ENCODE results near the gene POLR2L.

POLR2L gene

GRCh38 chr11:853682-854448 lies 11.5 kb upstream of the POLR2L start:
- DNase-seq, result no peak

DNA sequence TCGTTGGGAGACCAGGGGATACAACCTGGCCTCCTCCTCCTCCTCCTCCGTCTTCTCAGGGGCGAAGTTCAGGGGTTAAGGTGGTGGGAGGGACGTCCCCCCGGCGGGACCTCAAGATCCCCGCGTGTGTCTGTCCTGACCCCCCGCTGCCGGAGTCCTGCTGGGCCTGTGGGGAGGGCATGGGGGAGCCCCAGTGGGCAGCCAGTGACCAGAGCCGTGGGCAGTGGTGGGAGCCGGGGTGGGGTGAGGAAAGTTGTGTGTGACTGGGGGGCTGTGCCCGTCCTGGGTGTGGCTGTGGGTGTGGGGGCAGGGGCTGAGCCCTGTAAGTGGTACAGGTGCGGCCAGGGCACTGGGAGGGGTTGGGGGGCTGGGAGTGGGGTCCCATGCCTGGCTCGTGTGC lies 10.4 kb upstream of the POLR2L start:
- no peak for DNase-seq

- DNase-seq, result no peak
These were observed 8.7 kb upstream of the POLR2L start for GRCh38 chr11:850775-851763.

DNA sequence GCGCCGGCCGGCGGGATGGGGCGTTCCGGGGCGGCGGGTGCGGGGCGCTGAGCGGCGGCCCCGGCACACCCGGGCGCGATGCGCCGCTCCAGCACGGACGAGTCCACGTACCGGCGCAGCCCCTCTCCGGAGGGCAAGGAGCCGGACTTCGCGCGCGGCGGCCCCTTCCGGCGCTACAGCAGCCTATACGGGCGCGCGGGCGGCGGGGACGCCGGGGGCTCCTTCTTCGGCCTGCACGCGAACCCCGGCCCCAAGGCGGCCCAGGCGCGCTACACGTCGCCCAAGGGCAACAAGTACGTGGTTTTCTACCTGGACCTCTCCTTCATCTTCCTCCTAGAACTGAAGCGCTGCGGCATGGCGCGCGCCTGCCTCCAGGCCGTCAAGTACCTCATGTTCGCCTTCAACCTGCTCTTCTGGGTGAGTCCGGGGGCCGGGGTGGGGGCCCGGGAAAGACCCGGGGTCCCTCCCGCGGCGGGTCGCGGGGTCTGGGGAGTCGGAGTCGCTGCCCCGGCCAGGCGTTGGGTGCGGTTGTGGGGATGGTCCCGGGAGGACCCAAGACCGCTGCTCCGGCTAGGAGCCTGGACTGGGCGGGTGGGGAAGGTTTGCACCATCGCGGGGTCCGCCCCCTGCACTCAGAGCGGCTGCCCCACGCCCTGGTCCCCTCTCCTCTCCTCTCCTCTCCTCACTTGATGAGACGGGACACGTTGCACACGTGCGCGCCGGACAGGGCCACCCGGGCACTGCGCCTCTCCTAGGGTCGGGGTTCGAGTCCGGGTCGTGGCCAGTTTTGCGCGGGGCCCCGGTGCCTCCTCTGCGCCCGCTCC lies 7.8 kb upstream of the POLR2L start:
- DNase-seq, result no peak

GRCh38 chr11:849104-849824 lies 6.9 kb upstream of the POLR2L start:
- peak; percentile 51 for DNase-seq

GRCh38 chr11:848380-848931 lies 6.1 kb upstream of the POLR2L start:
- peak; percentile 74 for DNase-seq

DNA sequence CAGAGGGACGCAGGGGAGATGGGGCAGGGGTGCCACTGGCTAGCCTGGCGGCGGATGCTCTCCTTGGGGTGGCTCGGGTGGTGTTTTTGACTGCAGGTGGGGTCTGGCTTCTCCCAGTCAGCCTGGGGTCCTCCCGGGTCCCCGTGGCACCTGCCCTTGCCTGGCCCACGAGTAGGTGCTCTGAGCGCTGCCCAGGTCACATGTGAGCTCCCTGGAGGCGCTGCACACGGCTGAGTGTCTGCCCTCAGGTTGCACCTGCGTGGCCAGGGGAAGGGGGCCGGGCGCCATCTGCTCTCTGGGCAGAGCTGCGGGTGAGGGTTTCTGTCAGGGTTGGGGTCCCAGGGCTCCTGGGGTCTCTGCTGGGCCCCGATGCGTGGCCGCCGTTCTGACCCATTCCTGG lies 5.5 kb upstream of the POLR2L start:
- DNase-seq, result no peak

- no peak for DNase-seq
These were observed 4.3 kb upstream of the POLR2L start for GRCh38 chr11:846496-847098.

GRCh38 chr11:845872-846495 lies 3.7 kb upstream of the POLR2L start:
- no peak for DNase-seq

DNA sequence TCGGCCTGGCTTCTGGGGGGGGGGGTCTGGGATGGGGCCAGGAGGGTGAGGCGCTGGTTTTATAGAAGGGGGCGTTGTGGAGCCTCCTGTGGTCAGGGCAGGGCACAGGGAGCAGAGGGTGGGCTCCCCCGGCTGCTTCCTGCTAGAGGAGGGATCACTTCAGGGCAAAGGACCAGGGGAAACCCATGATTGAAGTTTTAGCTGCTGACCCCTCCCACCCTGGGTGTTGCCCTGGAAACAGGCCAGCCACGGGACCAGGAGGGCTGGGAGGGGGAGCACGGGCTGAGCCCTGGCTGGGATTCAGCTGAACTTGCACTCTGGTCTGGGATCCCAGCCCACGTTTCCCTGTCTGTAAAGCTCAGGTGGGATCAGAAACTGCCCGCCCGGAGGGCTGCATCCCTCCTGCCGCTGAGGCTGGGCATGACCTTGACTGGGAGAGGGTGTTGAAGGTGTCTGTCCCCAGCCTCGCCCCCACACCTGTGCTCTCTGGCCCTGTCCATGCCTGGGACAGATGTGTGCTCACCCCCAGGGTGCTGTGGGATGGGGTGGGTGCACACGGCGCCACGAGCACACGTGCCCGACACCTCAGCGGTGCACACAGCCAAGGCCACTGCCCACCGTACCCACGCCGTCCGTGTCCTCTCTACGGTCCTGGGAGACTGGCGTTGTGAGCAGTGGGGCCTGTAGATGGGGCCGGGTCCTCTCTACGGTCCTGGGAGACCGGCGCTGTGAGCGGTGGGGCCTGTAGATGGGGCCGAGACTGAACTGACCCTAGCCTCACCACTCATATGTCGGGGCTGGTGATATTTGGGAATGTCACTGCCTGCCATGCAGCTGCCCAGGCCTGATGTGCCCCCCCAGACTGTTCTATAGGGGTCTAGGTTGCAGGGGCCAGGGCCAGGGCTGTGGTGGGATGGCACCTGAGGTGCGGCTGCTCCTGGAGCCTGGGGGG lies 2.6 kb upstream of the POLR2L start:
- DNase-seq, result peak; percentile 36

DNA sequence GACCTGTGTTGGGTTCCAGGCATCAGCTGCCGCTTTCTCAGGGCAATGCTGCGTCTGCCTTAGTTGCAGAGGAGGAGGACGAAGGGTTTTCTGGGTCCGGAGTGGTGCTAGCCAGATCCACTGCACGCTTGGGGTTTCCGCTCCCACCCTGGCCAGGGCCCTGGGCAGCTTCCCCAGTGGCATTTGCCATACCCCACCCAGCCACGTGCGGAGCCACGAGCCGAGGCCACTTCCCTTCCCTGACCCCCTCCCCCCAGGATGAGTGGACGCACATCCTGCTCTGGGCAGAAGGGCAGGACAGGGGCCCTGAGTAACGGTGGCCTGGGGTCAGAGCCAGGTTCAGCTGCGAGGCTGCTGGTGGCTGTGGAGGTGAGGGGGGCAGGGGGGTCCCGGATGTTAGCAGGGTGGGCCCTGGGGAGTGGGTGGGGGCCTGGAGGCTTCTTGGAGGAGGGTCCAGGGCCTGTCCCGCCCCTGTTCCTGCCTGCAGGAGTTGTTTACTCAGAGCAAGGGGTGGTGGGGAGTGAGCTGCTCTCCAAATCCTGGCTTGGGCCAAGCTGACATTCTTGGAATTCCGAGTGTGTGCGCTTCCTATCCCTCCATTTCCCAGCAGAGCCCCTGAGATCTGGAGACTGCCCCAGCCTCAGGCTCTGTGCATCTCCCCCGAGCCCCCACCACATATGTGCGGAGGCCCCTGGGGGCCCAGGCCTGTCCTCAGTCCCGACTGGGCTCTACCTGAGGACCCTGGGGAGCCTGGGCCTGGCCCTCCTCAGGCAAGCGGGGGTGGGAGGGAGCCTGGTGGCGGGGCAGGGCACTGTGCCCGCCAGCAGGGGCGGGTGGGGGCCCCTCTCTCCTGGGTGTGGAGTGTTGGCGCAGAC lies 1.7 kb upstream of the POLR2L start:
- DNase-seq, result no peak

GRCh38 chr11:843086-843734 lies 881 bp upstream of the POLR2L start:
- no peak for DNase-seq

GRCh38 chr11:841981-842369 lies 354 bp downstream of the POLR2L start:
- no peak for DNase-seq

DNA sequence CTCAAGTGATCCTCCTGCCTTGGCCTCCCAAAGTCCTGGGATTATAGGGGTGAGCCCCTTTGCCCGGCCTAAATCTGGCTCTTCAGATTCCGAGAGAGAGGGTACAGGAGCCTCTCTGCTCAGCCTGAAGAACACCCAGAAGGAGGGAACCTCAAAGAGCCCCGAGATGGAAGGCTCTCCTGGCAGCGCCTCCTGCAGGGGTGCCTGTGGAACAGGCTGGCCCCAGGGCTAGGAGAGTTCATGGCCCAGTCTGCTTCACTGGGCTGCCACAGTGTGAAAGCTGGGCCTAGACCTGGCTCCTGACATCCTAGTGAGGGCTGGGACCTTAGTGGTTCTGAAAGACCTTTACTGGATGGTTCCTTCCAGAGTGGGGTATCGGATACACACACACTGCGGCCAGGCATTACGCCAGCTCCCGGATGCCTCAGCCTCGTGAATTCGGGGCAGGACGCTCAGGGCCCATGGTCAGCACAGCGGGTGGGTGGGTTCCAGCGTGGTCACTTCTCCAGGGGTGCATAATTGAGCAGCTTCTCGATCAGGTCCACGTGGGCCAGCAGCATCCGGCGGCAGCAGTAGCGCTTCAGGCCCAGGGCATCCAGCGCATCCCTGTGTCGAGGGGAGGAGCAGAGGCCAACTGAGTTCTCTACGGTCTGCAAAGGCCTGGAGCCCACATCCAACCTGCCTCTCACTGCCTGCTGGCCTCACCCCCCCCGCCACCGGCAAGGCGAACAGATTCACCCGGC lies 2.3 kb downstream of the POLR2L start:
- DNase-seq, result no peak

DNA sequence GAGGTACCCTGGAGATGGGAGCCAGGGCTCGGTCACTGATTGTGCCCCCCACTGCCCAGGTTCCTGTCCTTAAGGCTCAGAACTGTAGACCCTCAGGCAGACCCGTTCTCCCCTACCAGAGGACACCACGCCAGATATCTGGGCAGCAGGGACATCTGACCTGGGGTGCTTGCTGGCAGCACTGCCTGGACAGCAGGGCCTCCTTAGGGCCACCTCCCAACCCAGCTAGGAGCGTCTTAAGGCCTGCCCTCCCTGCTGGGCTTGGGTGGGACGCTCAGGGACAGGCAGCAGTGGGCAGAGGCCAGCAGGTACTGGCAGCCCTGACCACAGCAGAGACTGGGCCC lies 3.1 kb downstream of the POLR2L start:
- DNase-seq, result no peak

- no peak for DNase-seq
These were observed 3.7 kb downstream of the POLR2L start for GRCh38 chr11:838441-839279.

DNA sequence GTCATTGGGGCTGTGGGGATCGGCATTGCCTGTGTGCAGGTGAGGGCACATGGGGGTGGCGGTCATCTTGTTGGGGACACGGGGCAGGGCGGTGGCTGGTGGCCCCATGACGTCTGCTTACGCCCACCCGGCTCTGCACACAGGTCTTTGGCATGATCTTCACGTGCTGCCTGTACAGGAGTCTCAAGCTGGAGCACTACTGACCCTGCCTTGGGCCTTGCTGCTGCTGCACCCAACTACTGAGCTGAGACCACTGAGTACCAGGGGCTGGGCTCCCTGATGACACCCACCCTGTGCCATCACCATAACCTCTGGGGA lies 4.4 kb downstream of the POLR2L start:
- no peak for DNase-seq

Data from CD4-positive, alpha-beta T cell treated with Interleukin-12 subunit alpha and Interleukin-12 subunit beta, for 1 hour (primary cell).